NCI-H69 (cell line): ENCODE measurements around the gene PCDH15.

Experiments
- DNase-seq: peaks from one replicate; lab custom pipeline; 2025; lab: John Stamatoyannopoulos, UW

PCDH15 gene

GRCh38 chr10:54130394-54130793, 670.6 kb downstream of the PCDH15 start:
- no peak for DNase-seq

- DNase-seq: no peak
These were observed 675.8 kb downstream of the PCDH15 start for GRCh38 chr10:54125098-54125747.

- no peak for DNase-seq
These were observed 676.7 kb downstream of the PCDH15 start for GRCh38 chr10:54124209-54124885.

- no peak for DNase-seq
These were observed 680.2 kb downstream of the PCDH15 start for GRCh38 chr10:54120806-54121205.

GRCh38 chr10:54108961-54109360, 692.1 kb downstream of the PCDH15 start:
- no peak for DNase-seq

GRCh38 chr10:54096892-54097291, 704.1 kb downstream of the PCDH15 start:
- no peak for DNase-seq

GRCh38 chr10:54094321-54094720, 706.7 kb downstream of the PCDH15 start:
- DNase-seq: no peak

- no peak for DNase-seq
These were observed 709.8 kb downstream of the PCDH15 start for GRCh38 chr10:54091237-54091636.

- DNase-seq: no peak
These were observed 719.1 kb downstream of the PCDH15 start for GRCh38 chr10:54081950-54082349.

- no peak for DNase-seq
These were observed 733.7 kb downstream of the PCDH15 start for GRCh38 chr10:54067361-54067760.

GRCh38 chr10:54066646-54067045, 734.4 kb downstream of the PCDH15 start:
- no peak for DNase-seq

- DNase-seq: no peak
These were observed 735.9 kb downstream of the PCDH15 start for GRCh38 chr10:54065106-54065505.

- peak; percentile 69 for DNase-seq
These were observed 736.8 kb downstream of the PCDH15 start for GRCh38 chr10:54064215-54064614.

- DNase-seq: peak; percentile 67
These were observed 737.5 kb downstream of the PCDH15 start for GRCh38 chr10:54063514-54063913.

- no peak for DNase-seq
These were observed 740.5 kb downstream of the PCDH15 start for GRCh38 chr10:54060572-54060971.

- no peak for DNase-seq
These were observed 743.7 kb downstream of the PCDH15 start for GRCh38 chr10:54057357-54057756.

GRCh38 chr10:54026340-54026739, 774.7 kb downstream of the PCDH15 start:
- DNase-seq: no peak

GRCh38 chr10:54011117-54011516, 789.9 kb downstream of the PCDH15 start:
- DNase-seq: no peak

GRCh38 chr10:54010337-54010933, 790.6 kb downstream of the PCDH15 start:
- DNase-seq: no peak

GRCh38 chr10:54009672-54010071, 791.4 kb downstream of the PCDH15 start:
- peak; percentile 52 for DNase-seq

GRCh38 chr10:54002077-54002476, 799.0 kb downstream of the PCDH15 start:
- DNase-seq: no peak

GRCh38 chr10:53997953-53998352, 803.1 kb downstream of the PCDH15 start:
- peak; percentile 57 for DNase-seq

GRCh38 chr10:53990799-53991238, 810.2 kb downstream of the PCDH15 start:
- no peak for DNase-seq
